ENCODE results near the gene VENTX.
"Not testable (repeated sequence)": the region's sequence is repeated elsewhere in the genome, so short reads cannot be mapped to it uniquely, and the experiment has no call there.

The VENTX gene

DNA sequence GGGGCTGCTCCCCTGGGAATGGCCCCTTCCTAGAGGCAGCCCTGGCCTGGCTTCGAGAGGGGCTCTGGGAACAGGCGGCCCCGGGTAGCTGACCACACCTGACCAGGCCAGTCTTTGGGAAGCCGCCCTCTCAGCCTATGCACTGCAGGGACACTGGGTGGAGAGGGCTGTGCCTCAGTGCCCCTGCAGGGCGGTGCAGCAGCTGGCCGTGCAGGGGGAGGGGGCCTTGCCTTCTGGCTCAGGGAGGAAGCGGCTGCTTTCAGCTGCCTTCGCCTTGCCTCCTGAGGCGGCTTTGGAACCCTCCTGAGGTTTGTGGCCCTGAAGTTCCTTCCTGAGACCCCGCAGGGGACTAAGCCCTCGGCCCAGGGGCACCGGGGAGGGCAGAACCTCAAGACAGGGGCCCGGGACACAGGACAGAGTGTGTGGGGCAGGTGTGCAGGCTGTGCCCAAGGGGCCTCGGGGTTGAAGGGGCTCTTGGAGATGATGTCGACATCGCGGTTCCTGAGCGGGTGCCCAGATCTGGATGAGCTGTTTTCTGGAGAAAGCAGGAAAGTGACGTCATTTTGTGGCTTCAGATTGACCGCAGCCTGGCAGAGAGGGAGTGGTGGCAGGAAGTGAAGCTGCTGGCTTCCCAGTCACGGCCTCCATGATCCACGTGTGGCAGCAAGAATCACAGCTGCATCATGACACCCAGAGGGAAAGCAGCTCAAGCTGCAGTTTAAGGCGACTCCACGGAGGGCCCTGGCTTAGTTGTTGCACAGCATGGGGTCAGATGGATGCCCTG lies 21.4 kb downstream of the VENTX start:
- DNase-seq, result peak; percentile 94

DNA sequence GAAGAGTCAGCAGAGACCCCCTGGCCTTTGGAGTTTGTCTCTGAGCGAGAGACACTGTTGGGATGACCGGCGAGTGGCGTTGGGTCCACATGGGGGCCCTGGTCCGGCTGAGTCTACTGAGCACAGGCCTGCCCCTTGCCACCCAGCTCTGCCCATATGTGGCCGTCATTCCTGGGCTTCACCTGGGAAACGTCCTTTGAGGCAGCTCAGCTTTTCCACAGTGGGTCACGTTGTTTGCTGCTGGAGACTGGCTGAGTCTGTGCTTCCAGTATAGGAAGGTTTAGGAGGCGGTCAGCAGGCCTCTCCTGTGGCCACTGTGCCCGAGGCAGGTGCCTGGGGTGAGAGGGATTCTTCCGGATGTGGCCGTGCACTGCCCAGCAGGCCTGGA lies 21.9 kb downstream of the VENTX start:
- DNase-seq, result no peak

DNA sequence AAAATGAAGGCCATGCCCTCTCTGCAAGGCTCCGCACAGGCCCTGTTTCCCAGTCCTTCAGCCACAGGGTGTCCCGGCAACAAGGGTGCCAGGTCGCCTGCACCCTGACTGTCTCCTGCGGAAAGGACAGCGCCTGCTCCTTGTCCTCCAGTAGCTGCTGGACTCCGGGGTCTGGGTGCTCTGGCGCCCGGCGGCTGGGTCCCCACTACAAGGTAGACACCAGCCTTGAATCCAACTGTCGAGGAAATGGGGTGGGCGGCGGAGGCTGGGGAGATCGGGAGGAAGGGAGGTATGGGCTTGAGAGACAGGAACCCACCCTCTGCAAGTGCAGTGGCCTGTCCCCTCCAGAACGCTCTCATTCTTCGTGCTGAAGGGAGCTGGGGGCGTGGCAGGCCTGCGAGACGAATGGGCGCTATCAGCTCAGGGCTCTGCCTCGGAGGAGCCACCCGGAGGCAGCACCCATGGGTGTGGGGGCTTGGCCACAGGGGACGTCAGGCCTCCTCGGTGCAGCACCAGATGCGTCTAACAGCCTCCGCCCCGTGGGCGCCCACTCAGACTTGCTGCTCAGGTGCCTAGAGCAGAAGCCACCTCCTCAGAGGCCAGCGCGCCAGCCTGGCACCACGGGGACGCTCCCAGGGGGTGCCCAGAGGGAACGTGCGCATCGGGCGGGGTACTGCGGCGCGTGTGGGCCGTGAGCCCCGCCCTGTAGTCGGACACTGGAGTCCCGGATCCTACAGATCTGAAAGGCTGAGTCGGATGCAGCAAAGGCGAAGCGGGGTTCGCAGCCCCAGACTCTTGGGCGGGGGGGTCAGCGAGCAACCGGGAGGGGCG lies 23.5 kb downstream of the VENTX start:
- peak; percentile 83 to 85 for DNase-seq

DNA sequence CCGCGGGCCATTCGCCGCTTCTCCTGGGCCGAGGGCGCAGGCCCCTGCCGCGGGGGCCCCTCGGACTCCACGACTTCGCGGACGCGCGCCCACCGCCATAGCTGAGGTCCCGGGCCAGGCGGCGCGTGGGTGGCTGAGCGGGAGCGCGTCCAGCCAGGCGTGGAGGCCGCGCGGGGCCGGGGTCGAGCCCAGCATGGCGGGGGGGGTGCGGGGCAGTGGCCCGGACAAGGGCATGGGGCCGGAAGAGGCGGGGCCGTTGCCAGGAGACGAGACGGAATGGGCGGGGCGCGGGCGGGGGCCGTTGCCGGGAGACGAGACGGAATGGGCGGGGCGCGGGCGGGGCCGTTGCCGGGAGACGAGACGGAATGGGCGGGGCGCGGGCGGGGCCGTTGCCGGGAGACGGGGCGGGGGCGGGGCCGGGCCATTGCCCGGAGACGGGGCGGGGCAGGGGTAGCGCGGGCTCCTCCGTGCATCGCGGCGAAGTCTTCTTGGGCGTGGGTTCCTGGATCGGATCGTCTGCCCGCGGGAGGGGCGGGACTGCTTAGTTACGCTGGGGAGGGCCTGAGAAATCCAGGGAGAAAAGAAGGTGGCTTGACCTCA lies 24.2 kb downstream of the VENTX start:
- peak; percentile 91 to 92 for DNase-seq

DNA sequence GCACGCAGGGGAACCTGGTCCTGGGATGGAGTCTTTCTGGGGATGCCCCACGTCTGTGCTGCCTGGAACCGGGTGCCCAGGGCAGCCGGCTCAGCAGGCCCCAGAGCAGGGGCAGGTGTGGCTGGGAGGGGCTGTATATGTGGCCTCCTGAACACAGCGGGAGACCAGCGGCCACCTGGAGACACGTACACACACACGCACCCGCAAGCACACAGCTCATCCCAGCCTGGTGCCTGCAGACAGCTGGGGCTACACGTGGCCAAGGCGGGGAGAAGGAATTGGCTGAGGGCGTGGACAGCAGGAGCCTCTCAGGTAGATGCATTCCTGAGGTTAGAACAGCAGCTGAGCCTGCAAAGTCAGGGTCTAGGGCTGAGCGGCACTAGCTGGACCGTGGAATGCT lies 25.0 kb downstream of the VENTX start:
- DNase-seq, result no peak

DNA sequence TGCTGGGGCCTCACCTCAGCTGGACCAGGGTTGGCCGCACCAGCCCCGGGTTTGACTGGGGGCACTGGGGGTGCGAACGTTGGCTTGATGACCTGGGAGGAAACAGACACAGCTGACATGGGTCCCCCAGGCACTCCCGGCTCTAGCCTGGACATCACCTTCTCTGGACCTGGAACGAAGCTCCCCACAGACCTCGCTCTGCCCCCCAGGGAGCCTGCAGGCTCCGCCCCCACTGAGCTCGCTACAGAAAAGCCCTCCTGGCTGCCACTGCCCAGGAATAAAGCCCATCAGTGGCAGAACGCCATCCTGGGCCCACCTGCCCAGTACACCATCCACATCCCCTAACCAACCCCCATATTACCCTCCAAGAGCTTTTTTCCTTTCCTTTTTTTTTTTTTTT lies 26.0 kb downstream of the VENTX start:
- DNase-seq, result no peak

DNA sequence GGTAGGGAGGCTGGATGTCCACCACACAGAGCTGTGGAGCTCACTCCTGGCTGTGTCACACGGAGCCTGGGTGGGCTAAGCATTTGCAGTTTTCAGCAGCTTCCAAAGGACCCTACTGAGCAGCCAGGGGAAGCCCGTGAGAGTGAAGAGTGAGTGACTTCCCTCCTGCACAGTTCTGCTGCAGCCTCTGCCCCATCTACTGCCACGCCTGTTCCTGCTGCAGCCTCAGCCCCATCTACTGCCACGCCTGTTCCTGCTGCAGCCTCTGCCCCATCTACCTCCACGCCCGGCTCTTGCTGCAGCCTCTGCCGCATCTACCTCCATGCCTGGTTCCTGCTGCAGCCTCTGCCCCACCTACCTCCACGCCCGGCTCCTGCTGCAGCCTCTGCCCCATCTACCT lies 26.8 kb downstream of the VENTX start:
- no peak for DNase-seq

DNA sequence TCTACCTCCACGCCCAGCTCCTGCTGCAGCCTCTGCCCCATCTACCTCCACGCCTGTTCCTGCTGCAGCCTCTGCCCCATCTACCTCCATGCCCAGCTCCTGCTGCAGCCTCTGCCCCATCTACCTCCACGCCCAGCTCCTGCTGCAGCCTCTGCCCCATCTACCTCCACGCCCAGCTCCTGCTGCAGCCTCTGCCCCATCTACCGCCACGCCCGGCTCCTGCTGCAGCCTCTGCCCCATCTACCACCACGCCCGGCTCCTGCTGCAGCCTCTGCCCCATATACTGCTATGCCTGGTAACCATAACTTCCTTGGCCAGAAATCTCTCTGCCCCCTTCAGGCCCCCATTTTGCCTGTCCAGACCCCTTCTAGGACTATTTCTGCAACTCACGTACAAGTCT lies 27.4 kb downstream of the VENTX start:
- not testable (repeated sequence) for DNase-seq

DNA sequence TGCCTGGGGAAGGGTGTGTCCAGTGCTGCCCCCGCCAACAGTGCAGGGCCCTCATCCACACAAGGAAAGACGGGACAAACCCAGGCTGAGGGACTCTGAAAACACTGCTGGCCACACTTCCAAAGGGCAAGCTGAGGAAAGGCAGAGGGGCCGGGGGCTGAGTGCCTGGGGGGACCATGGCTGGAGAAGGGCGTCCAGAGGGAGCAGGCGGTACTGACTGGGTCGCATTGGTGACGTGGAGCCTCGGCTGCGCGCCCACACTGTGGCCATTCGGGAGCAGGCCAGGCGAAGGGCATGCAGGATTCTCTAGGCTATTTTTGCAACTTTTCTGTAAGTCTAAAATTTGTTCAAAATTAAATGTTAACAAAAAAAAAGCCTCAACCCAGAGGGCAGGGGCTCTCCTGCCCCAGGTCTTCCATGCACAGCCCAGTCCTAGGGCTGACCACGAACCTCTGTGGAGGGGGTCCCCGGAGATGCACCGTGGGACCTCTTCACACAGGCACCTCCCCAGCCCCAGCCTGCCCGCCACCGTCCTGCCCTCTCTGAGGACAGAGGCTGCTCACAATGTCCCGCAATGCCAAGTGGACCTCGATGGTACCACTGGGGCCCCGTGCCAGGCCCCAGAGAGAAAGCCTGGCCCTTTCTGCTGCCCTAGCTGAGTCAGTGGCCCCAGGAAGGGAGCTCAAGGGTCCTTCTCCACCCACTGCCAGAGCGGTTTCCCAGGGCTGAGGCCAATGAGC lies 28.6 kb downstream of the VENTX start:
- no peak for DNase-seq

DNA sequence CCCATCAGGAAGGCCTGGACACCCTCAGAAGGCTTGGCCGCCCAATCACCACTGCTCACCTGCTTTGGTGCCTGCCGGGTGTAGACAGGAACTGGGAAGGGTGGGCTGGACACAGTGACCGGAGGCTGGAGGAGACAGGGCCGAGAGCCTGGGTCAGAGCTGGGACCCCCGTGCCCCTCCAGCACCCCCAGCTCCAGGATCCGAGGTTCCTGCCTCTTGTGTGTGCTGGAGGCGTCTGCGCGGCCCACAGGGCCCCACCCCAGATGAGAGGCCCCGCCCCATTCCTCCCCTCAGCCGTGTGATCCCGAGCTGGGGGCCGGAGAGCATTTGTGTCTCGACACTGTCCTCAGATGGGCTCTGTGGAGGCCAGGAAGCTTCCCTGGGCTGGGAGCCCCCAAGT lies 29.6 kb downstream of the VENTX start:
- DNase-seq, result no peak

DNA sequence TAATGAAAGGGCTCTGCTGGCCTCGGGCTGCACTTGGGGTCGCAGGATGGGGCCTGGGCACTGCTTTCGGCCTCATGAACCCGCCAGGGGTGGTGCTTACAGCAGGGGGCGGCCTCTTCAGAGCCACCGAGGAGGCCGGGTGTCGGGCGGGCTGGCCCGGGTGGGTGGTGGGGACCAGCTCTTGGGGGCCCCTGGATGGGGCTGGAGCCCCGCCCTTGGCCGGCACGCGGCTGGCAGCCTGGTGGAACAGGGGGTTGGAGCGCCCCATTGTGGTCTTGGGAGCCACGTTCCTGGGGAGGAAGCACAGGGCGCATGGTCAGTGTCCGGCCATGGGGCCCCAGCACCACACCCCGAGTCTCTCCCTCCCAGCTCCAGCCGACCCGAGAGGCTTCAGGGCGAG lies 30.2 kb downstream of the VENTX start:
- DNase-seq, result no peak

DNA sequence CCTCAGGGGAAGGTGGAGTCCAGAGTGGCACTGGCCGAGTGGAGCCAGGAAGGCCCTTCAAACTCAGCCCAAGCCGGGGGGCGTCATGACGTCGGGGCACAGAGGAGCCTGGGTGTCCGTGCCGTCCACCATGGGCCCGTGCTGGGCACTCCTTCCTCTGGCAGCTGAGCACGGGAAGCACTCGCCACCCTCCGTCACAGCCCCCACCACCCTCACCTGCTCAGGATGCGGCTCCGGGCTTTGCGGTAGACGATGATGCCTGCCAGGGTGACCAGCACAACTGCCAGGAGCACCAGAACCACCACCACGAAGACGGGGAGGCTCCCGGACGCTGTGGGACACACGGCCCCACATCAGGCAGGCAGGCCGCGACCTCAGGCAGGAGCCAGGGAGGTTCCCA lies 30.9 kb downstream of the VENTX start:
- DNase-seq, result no peak

DNA sequence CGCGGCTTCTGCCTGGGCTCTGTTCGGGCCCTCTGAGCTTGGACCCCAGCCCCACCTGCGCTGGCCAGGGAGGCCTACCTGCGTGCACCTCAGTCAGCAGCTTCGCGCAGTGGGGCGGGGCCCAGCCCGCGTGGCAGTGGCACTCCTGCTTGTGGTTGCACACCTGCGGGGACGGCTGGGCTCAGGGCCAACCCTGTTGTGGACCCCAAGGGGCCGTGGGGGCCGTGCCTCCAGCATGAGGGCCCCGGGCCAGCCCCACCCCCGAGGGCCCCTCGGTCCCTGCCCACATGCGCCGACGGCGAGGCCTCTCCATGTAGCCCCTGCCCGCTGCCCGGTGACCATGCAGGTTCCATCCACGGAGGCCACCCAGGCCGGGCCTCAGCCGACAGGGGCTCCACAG lies 31.7 kb downstream of the VENTX start:
- DNase-seq, result no peak

DNA sequence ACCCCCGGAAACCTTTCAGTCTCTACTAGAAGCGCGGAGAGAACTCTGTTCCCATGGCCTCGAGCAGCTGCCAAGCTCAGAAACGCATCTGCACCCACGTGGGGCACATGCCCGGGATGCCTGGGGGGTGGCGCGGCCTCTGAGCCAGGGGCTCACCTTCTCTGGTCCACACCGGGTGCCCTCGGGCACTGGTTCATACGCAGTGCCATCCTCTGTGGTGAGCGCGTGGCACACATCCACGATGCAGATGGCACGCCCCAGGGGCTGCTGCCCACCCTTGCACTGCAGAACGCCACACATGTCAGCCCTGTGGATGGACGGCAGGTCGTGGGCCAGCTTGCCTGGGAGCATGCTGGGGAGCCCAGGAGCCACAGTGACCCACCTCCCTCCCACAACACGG lies 32.5 kb downstream of the VENTX start:
- no peak for DNase-seq

DNA sequence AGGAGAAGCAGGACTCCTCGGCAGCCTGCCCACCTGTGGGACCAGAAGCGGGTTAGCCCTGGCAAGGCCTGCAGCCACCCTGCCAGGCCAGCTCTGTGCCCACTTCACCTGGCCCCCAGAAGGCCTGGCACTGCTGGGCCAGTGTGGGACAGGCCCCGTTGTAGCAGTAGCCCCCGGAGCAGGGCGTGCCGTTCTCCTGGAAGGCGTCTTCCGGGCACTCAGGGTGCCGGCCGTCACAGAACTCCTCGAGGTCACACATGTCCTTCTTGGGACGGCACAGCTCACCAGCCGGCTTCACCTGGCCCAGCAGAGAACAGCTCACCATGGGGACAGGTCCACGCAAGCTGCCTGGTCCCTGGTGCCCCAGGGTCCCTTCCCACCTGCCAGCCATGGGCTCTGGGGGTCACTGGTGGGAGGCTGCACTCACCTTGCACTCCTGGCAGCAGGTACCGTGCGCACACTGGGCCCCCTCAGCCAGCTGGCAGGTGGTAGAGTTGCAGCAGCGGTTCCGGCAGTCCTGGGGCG lies 33.2 kb downstream of the VENTX start:
- DNase-seq, result no peak

DNA sequence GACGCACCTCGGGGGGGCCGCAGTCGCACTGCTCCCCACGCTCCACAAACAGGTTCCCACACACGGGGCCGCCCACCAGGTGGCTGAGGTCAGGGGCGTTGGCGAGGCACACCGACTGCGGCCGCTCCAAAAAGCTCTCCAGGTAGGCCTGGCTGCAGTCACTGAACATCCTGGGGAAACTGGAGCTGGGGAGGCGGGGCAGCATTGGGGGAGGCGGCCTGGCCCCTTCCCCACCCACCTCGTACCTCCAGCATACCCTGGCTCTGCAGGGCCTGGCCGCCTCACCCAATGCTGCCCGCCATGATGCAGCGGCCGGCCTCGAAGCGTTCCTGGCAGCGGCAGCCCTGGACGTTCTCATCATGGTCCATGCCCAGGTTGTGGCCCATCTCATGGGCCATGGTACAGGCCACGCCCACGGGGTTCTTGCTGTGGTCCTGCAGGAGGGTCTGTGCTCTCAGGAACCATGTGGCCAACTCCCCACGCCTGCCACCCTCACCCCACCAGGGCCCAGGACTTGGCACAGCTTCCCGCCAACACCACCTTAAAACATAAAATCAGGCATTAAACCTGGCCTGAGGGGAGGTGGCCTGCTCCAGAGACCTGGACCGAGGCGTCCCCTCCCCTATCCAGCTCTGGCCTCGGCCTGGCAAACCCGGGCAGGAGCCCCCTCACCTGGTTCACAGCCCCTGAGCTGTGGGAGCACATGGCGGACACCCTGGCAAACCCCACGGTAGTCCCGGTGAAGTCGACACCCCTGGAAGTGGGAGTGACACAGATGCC lies 34.1 kb downstream of the VENTX start:
- no peak for DNase-seq

DNA sequence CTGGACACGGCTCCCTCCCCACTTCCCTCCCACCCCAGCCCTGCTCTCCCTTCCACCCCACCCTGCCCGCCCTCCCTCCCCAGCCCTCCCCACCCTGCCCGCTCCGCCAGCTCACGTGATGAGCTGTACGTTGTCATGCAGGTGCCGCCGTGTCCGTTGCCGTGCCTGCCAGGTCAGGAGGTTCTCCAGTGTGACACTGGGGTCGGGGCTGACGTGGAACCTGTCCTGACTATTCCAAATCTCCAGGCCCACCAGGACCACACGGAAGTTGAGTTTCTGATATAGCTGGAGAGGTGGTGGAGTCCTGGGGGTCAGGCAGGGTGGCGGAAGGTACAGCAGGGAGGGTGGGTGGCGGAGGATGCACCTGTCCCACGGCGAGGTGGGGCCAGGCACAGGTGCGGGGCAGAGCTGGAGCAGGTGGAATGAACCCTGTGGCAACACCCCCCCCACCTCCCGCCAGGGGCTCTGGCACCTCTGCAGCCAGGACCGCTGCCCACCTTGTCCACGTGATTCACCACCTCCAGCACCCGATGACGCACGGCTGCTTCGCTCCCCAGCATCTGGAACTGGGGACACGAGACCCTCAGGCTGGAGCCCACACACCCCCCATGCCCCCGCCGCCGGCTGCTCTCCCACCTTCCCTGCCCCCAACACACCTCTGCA lies 34.8 kb downstream of the VENTX start:
- DNase-seq, result no peak

DNA sequence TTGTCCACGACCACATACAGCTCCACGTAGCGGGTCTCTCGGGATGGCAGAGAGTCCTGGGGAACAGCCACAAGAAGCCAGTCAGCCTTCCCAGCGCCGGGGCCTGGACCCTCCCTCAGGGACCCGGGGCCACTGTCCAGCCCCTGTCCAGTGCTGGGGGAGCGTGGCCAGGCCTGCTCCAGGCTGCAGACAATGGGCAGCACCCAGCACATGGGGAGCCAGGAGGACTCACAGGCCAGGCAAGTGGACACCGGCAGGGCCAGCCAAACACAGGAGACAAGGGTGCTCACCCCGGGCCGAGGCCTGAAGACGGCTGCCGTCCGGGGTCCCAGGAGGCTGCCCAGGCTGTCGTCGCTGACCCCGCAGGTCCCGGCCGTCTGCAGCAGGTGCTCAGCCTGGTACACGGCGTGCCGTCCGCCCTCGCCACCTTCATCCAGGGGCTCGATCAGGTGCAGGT lies 35.3 kb downstream of the VENTX start:
- DNase-seq, result no peak

DNA sequence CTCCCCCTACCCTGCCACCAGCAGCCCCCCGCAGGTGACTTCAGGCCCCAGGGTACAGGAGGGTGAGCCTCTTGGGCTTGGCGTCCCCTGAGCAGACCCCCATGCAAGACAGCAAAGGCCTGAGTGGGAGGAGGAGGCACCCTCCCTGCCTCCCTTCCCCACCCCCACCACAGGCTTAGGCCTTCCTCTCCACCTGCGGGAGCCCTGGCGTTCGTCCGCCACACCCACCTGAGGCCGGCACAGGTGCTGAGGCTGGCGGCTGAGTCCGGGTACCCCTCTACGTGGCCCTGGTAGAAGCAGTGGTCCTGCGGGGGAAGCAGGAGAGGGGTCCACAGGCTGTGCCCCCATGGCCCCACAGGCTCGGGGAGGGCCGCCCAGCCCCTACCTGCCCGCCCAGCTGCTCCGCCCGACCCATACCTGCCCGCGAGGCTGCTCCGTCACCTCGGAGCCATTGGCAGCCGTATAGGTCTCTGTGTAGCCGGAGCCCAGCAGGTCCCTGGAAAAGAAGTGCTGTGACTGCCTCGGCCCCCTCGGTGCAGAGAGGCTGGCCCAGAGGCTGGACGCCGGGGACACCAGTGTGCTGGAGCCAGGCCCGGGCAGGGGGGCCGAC lies 36.0 kb downstream of the VENTX start:
- no peak for DNase-seq

DNA sequence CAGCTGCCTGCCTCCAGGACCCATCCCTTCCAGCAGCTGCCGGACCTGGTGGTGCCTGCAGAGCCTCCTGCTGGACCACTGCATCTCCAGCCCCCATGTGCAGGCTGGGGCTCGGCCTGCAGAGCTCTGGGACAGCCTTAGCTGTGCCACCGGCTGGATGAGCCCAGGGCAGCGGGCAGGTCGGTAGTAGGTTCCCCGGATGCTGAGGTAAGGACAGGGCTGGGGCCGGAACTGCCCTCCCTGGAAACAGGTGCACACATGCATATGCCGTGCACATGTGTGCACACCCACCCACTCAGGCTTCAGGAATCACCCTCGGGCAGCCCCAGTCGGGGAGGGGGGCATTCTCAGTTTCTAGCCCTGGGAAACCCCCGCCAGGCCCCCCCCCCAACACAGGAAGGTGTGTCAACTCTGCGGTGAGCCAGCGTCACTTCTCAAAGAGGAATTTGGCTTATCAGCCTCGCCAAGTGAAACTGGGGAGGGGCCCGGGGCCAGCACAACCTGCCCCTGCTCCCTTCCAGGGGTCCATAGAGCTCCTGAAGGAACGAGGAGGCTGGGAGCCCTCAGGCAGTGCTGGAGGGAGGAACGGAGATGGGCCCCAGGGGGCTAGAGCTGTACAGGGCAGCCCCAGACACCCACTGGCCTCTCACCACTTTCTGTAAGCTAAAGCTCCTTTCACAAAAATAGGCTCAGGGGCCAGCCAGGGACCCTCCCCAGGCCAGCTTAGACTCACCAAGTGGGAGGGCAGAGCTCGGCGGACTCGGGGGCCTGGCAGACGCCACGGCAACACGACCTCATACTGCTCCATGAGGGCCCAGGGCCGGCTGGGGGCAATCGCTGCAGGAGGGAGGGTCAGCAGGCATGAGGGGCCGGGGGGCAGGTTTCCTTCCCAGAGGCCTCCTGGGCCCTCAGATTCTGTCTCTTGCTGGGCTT lies 37.4 kb downstream of the VENTX start:
- peak; percentile 89 to 90 for DNase-seq
